ENCODE results near the gene INTS7.

Gene INTS7

GRCh38 chr1:211932933-211933254 lies 102.5 kb downstream of the INTS7 start:
- Histone ChIP-seq H3K27ac (no peak overlapping the region), H3K4me3 (no peak overlapping the region)
- DNase-seq (ENCODE audit: low spot score) = no peak
- TF ChIP-seq, protein P1, sequence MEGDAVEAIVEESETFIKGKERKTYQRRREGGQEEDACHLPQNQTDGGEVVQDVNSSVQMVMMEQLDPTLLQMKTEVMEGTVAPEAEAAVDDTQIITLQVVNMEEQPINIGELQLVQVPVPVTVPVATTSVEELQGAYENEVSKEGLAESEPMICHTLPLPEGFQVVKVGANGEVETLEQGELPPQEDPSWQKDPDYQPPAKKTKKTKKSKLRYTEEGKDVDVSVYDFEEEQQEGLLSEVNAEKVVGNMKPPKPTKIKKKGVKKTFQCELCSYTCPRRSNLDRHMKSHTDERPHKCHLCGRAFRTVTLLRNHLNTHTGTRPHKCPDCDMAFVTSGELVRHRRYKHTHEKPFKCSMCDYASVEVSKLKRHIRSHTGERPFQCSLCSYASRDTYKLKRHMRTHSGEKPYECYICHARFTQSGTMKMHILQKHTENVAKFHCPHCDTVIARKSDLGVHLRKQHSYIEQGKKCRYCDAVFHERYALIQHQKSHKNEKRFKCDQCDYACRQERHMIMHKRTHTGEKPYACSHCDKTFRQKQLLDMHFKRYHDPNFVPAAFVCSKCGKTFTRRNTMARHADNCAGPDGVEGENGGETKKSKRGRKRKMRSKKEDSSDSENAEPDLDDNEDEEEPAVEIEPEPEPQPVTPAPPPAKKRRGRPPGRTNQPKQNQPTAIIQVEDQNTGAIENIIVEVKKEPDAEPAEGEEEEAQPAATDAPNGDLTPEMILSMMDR (IDR thresholded peaks at IDR 0.05) = no peak

DNA sequence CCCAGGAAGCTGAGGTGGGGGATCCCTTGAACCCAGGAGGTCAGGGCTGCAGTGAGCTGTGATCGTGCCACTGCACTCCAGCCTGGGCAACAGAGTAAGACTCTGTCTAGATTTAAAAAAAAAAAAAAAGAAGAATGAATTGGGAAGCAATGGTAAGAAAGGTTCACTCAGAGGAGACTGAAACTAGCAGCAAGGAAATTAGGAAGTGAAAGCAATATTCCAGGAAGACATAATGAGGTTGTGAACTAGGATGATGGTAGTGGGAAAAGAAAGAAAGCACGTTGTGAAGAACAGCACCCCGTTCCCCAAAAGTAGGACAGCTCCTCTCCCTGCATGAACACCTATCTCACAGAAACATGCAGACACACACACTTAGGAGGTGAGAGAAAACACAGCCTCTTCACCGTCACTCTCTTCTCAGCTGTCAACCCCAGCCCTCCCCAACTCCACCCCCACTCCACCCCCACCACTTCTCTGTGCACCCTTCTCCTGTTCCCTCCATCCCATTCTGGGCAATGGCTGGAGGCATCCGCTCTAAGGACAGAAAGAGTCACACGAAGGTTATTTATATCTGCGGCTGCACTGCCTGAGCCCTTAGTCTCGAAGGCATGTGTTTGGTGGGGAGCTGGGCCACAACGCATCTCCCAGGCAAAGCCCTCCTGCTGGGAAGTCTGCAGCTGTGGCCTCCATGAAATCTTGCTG lies 103.0 kb downstream of the INTS7 start:
- no peak for DNase-seq (ENCODE audit: low spot score)
- TF ChIP-seq, protein P1 (IDR thresholded peaks at IDR 0.05) = no peak

DNA sequence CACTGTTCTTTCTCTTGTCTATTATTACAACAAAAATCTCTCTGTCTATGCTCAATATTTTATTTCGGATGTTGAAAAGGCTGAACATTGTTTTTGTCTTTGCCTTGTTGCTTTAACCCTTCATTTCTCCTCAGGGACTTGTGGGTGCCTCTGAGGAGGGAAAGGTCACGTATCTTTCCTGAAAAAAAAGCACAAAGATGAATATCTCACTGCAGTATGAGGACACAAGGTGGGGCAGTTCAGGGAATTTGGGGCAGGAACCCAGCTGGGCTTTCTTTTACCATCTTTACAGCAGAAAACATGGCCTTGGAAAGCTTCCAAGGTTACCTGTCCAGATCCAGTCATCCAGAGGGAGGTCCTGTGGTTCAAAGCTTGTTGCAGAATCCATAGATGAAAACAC lies 105.7 kb downstream of the INTS7 start:
- no peak for DNase-seq (ENCODE audit: low spot score)
- TF ChIP-seq, protein P1 (IDR thresholded peaks at IDR 0.05) = no peak
- Histone ChIP-seq H3K4me3 (no peak overlapping the region), H3K27ac (no peak overlapping the region)

More for the DNA sequence above, 103.0 kb downstream of the INTS7 start:
- Histone ChIP-seq H3K27ac (no peak overlapping the region), H3K4me3 (no peak overlapping the region)

DNA sequence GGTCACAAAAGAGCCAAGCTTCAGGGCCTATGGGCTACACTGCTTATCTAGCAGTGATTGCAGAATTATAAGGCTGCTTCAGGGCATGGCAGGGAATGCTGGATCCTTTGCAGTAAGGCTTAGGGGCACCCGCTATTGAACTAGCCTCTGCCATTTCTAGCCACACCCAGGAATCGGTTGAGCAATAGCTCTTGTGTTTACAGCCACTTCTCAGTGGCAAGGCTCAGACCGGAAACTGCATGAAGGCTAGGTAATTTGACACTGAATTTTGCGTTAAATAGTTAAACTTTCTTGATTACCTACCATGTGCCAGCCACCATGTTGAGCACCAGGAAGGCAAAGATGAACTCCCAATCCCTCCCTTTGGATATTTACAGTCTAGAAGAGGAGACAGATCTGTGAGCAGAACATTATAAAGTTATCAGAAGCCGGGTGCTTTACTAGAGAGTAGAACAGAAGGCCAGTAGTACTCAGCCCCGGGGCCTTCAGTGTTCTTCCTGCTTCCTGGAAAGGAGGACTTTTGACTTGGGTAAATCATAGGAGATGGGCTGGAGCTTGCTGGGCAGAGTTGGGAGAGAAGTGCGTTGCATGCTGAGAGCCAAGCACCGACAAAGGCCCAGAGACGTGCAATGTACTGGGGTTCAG lies 106.2 kb downstream of the INTS7 start:
- Histone ChIP-seq H3K27ac (peak overlapping the region in 1 of 2 donors; percentile 5), H3K4me3 (no peak overlapping the region)
- no peak for DNase-seq (ENCODE audit: low spot score)
- TF ChIP-seq, protein P1 (IDR thresholded peaks at IDR 0.05) = no peak

- DNase-seq (ENCODE audit: low spot score) = no peak
- H3K4me3 ChIP-seq = no peak overlapping the region
- TF ChIP-seq, protein P1 (IDR thresholded peaks at IDR 0.05) = no peak
- H3K27ac ChIP-seq = no peak overlapping the region
Observed at GRCh38 chr1:211928290-211928801, 107.0 kb downstream of the INTS7 start.

- TF ChIP-seq, protein P1 (IDR thresholded peaks at IDR 0.05) = no peak
- Histone ChIP-seq H3K4me3 (no peak overlapping the region), H3K27ac (no peak overlapping the region)
- DNase-seq (ENCODE audit: low spot score) = no peak
Observed at GRCh38 chr1:211925016-211925415, 110.3 kb downstream of the INTS7 start.

DNA sequence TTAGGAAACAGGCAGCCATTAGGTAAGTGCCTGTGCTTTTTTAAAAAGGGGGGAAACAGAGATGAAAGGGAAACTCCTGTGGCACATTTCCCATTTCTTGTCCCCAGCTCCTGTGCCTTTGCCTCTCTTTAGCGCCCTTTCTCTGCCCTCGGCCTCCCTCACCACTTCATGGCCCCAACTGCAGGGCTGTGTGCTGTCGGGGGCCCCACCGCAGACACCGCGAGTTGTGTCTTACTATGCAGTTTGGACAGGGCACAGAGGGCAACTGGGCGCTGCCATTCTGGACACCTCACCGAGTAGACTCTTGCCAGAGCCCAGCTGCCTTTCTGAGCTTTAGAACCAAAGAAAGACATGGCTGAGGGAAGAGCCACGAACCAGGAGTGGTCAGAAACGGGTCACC lies 111.1 kb downstream of the INTS7 start:
- no peak for DNase-seq (ENCODE audit: low spot score)
- TF ChIP-seq, protein P1 (IDR thresholded peaks at IDR 0.05) = no peak
- no peak overlapping the region for H3K4me3 ChIP-seq
- H3K27ac ChIP-seq = no peak overlapping the region

Data from coronary artery (tissue), 2 donors.